ENCODE measurements around the gene BRAF.

DNA sequence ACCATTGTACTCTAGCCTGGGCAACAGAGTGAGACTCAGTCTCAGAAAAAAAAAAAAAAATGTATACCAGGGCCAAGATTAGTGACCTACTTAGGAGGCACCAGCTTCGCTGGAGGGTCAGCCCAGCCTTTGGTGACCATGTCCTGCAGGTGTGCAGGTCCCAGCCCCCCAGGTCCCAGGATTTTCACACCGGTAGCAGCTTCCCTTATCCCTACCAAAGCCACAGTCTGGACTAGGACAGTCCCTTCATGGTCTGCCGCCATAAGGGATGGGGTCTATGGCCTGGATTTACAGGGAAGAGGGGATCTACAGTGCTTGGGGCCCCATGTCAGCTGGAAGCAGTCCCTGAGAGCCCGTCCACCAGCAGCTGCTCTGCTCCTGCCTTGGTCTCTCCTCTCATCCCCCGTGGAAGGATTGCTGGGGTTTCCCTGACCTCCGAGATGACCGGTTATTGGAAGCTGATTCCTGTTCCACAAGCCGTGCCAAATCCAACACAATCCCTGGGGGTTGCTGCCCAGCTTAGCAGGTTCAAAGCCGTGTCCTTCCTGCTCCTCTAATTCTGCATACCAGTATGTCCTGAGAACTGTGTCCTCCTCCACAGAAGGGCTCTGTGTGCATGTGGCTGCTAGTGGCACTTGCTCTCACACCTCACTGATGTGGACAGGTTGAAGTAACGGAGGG is 239.2 kb downstream of the BRAF start:
- TF ChIP-seq, protein P1, sequence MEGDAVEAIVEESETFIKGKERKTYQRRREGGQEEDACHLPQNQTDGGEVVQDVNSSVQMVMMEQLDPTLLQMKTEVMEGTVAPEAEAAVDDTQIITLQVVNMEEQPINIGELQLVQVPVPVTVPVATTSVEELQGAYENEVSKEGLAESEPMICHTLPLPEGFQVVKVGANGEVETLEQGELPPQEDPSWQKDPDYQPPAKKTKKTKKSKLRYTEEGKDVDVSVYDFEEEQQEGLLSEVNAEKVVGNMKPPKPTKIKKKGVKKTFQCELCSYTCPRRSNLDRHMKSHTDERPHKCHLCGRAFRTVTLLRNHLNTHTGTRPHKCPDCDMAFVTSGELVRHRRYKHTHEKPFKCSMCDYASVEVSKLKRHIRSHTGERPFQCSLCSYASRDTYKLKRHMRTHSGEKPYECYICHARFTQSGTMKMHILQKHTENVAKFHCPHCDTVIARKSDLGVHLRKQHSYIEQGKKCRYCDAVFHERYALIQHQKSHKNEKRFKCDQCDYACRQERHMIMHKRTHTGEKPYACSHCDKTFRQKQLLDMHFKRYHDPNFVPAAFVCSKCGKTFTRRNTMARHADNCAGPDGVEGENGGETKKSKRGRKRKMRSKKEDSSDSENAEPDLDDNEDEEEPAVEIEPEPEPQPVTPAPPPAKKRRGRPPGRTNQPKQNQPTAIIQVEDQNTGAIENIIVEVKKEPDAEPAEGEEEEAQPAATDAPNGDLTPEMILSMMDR (IDR thresholded peaks at IDR 0.05; ENCODE audit: poor library complexity) = no peak
- no peak for TF ChIP-seq EZH2 (IDR thresholded peaks at IDR 0.05; ENCODE audit: borderline replicate concordance)
